Smooth muscle cell (in vitro differentiated cells): ENCODE measurements around the gene ZBTB16. TPM values are rescaled to one million over a fixed set of nuclear protein-coding genes. Genes with fewer than 3 reads are reported as not detected.
"Not testable (repeated sequence)": the region's sequence is repeated elsewhere in the genome, so short reads cannot be mapped to it uniquely, and the experiment has no call there.

ENCODE experiments used
- DNase-seq: peaks from one replicate; lab custom pipeline; 2025; ENCODE audit not compliant: unreplicated experiment; lab: John Stamatoyannopoulos, UW
- H2AFZ ChIP-seq: fragments of 200-600 bp; sonication (generic); 2 replicates; pipeline ENCODE4 v1.6.0; 2016; ENCODE audit warnings: antibody characterized with exemption, low read depth, mild to moderate bottlenecking
- H3F3A ChIP-seq: fragments of 200-600 bp; sonication (generic); 2 replicates; pipeline ENCODE4 v1.6.0; 2017; ENCODE audit warnings: antibody characterized with exemption, low read depth
- H3K27ac ChIP-seq: fragments of 200-600 bp; sonication (generic); 2 replicates; pipeline ENCODE4 v1.5.1; 2016; ENCODE audit warnings: low read depth, mild to moderate bottlenecking
- H3K27me3 ChIP-seq: fragments of 200-600 bp; sonication (generic); 2 replicates; pipeline ENCODE4 v1.6.1; 2016; ENCODE audit warnings: low read depth, mild to moderate bottlenecking
- H3K36me3 ChIP-seq: fragments of 200-600 bp; sonication (generic); 2 replicates; pipeline ENCODE4 v1.5.1; 2016; ENCODE audit warnings: low read depth
- H3K4me1 ChIP-seq: fragments of 200-600 bp; sonication (generic); 2 replicates; pipeline ENCODE4 v1.5.1; 2016; ENCODE audit warnings: low read depth
- H3K4me2 ChIP-seq: fragments of 200-600 bp; sonication (generic); 2 replicates; pipeline ENCODE4 v1.6.0; 2016; ENCODE audit warnings: mild to moderate bottlenecking
- H3K4me3 ChIP-seq: fragments of 200-600 bp; sonication (generic); 2 replicates; pipeline ENCODE4 v1.5.1; 2016; ENCODE audit warnings: mild to moderate bottlenecking
- H3K79me2 ChIP-seq: fragments of 200-600 bp; sonication (generic); 2 replicates; pipeline ENCODE4 v1.6.0; 2016; ENCODE audit warnings: low read depth, mild to moderate bottlenecking
- H3K9ac ChIP-seq: fragments of 200-600 bp; sonication (generic); 2 replicates; pipeline ENCODE4 v1.6.0; 2016; ENCODE audit warnings: low read depth
- H3K9me3 ChIP-seq: fragments of 200-600 bp; sonication (generic); replicated peaks from 2 replicates; pipeline ENCODE4 v1.5.1; 2016; ENCODE audit warnings: low read depth
- H4K20me1 ChIP-seq: fragments of 200-600 bp; sonication (generic); 2 replicates; pipeline ENCODE4 v1.6.0; 2016; ENCODE audit warnings: low read depth
- CTCF ChIP-seq: fragments of 200-600 bp; sonication (generic); IDR thresholded peaks from 2 replicates; pipeline ENCODE4 v1.5.1; 2017; ENCODE audit warnings: borderline replicate concordance, mild to moderate bottlenecking, antibody characterized with exemption; ENCODE audit not compliant: insufficient read depth, poor library complexity, severe bottlenecking
- WGBS: methylation state at CpG from one replicate; pipeline ENCODE4 v1.1.7; 2016; ENCODE audit warnings: low lambda C conversion rate; 5-methylcytosine and 5-hydroxymethylcytosine counted together
- polyA plus RNA-seq: library from polyadenylated mRNA; unstranded; fragments of >200 nt; fragmentation: Nextera tagmentation; extraction: Ambion mirVana; gene quantifications from 2 replicates; pipeline ENCODE4 v1.2.1, GENCODE V29; 2016
- total RNA-seq: library from RNA; depleted of rRNA; stranded (reverse); fragments of >200 nt; gene quantifications from 2 replicates; pipeline ENCODE4 v1.2.3, GENCODE V29; 2014

ZBTB16 gene
- total and polyA plus RNA-seq, 2 experiments from 2014 or later, result not detected

- peaks cover 15% of the 10 kb centered on the region for H3K27me3 ChIP-seq
- H3K4me1 ChIP-seq, result peaks cover 4% of the 10 kb centered on the region
- no peak overlapping the region for H3K4me2 ChIP-seq
- H3F3A ChIP-seq, result no peaks in the 10 kb centered on the region
- no peaks in the 10 kb centered on the region for H3K36me3 ChIP-seq
- no peak overlapping the region for H3K9ac ChIP-seq
- H3K79me2 ChIP-seq, result no peaks in the 10 kb centered on the region
- H4K20me1 ChIP-seq, result no peaks in the 10 kb centered on the region
- H3K9me3 ChIP-seq, result no peaks in the 10 kb centered on the region
- no peak for TF ChIP-seq CTCF
- WGBS, result 83% methylated on average over 10 of the region's 10 CpGs
- DNase-seq, result no peak
- no peak overlapping the region for H2AFZ ChIP-seq
- no peak overlapping the region for H3K27ac ChIP-seq
- no peak overlapping the region for H3K4me3 ChIP-seq
These were observed 15.3 kb upstream of the ZBTB16 start for GRCh38 chr11:114044042-114044871.

GRCh38 chr11:114047327-114047726, 12.2 kb upstream of the ZBTB16 start:
- Histone ChIP-seq H3K79me2 (no peaks in the 10 kb centered on the region), H2AFZ (no peak overlapping the region), H3K27me3 (peaks cover 35% of the 10 kb centered on the region), H3K4me1 (no peaks in the 10 kb centered on the region), H3K9ac (no peak overlapping the region), H4K20me1 (no peaks in the 10 kb centered on the region), H3K27ac (no peak overlapping the region), H3K4me3 (no peak overlapping the region), H3K9me3 (no peaks in the 10 kb centered on the region), H3K4me2 (no peak overlapping the region), H3K36me3 (no peaks in the 10 kb centered on the region), H3F3A (no peaks in the 10 kb centered on the region)
- TF ChIP-seq CTCF, result no peak
- no peak for DNase-seq
- WGBS, result 85% methylated on average over 4 of the region's 4 CpGs

- TF ChIP-seq CTCF, result no peak
- no peaks in the 10 kb centered on the region for H4K20me1 ChIP-seq
- WGBS, result 71% methylated on average over 2 of the region's 2 CpGs
These were observed 10.5 kb upstream of the ZBTB16 start for GRCh38 chr11:114049050-114049449.

GRCh38 chr11:114049766-114050165, 9.7 kb upstream of the ZBTB16 start:
- H3K36me3 ChIP-seq, H3K4me3 ChIP-seq, H3K79me2 ChIP-seq, DNase-seq, H3K9ac ChIP-seq, H2AFZ ChIP-seq, H3K4me2 ChIP-seq, H3K27ac ChIP-seq, H3F3A ChIP-seq, H3K9me3 ChIP-seq, H4K20me1 ChIP-seq, H3K4me1 ChIP-seq: not testable (repeated sequence)
- H3K27me3 ChIP-seq, result peaks cover 42% of the 10 kb centered on the region
- 97% methylated on average over 9 of the region's 9 CpGs for WGBS

More at GRCh38 chr11:114049050-114049449, 10.5 kb upstream of the ZBTB16 start:
- no peak overlapping the region for H2AFZ ChIP-seq
- no peak overlapping the region for H3K4me2 ChIP-seq
- H3K4me1 ChIP-seq, result no peaks in the 10 kb centered on the region
- no peaks in the 10 kb centered on the region for H3K79me2 ChIP-seq
- H3K27me3 ChIP-seq, result peaks cover 38% of the 10 kb centered on the region
- H3K9ac ChIP-seq, result no peak overlapping the region
- H3K27ac ChIP-seq, result no peak overlapping the region
- H3K36me3 ChIP-seq, result no peaks in the 10 kb centered on the region
- H3K4me3 ChIP-seq, result no peak overlapping the region
- H3F3A ChIP-seq, result no peaks in the 10 kb centered on the region
- H3K9me3 ChIP-seq, result no peaks in the 10 kb centered on the region
- no peak for DNase-seq
